OCI-LY3 (cell line): ENCODE data around the gene ADNP.
A peak's percentile ranks its signal among the peaks of the same experiment; 100 is the strongest.

Source experiments
- H2AFZ ChIP-seq: fragments of 200-600, 300-600 bp; shearing (Covaris generic); 2 replicates; pipeline ENCODE4 v1.6.0; 2014; ENCODE audit warnings: antibody characterized with exemption, low read depth, low read length
- H3K27ac ChIP-seq: fragments of 200-600, 300-600 bp; sonication (generic); 2 replicates; pipeline ENCODE4 v1.5.1; 2014; ENCODE audit warnings: mild to moderate bottlenecking, low read length, moderate library complexity, mixed read lengths
- H3K27me3 ChIP-seq: fragments of 200-600, 300-600 bp; sonication (generic); 2 replicates; pipeline ENCODE4 v1.6.1; 2014; ENCODE audit warnings: low read depth, low read length, mixed read lengths
- H3K36me3 ChIP-seq: fragments of 200-600, 300-600 bp; sonication (generic); replicated peaks from 2 replicates; pipeline ENCODE3; 2014; ENCODE audit warnings: low read depth, low read length, mixed read lengths
- H3K4me1 ChIP-seq: fragments of 300-600, 200-600 bp; sonication (generic); 2 replicates; pipeline ENCODE4 v1.6.1; 2014; ENCODE audit warnings: low read length, mixed read lengths
- H3K4me2 ChIP-seq: fragments of 200-600, 300-600 bp; sonication (generic); 2 replicates; pipeline ENCODE4 v1.6.1; 2014; ENCODE audit warnings: low read length, mixed read lengths
- H3K4me3 ChIP-seq: fragments of 300-600, 200-600 bp; sonication (generic); 2 replicates; pipeline ENCODE4 v1.5.1; 2014; ENCODE audit warnings: antibody characterized with exemption, mild to moderate bottlenecking, low read length, moderate library complexity
- H3K79me2 ChIP-seq: fragments of 300-600, 200-600 bp; shearing (Covaris generic); 2 replicates; pipeline ENCODE4 v1.6.1; 2014; ENCODE audit warnings: mild to moderate bottlenecking, low read length, mixed read lengths
- H3K9ac ChIP-seq: fragments of 300-600, 200-600 bp; shearing (Covaris generic); 2 replicates; pipeline ENCODE4 v1.6.0; 2014; ENCODE audit warnings: mild to moderate bottlenecking, low read length, moderate library complexity
- H3K9me3 ChIP-seq: fragments of 200-600, 300-600 bp; shearing (Covaris generic); 2 replicates; pipeline ENCODE4 v1.6.1; 2014; ENCODE audit warnings: low read length, mixed read lengths; ENCODE audit not compliant: insufficient read depth
- H4K20me1 ChIP-seq: fragments of 200-600, 300-600 bp; sonication (generic); 2 replicates; pipeline ENCODE4 v1.6.1; 2016; ENCODE audit warnings: low read length, mixed read lengths; ENCODE audit not compliant: insufficient read depth
- CTCF ChIP-seq: fragments of 200-600, 300-600 bp; sonication (generic); IDR thresholded peaks from 2 replicates; pipeline ENCODE4 v1.5.1; 2014; ENCODE audit warnings: antibody characterized with exemption, low read length, low read depth
- EZH2phosphoT487 ChIP-seq: fragments of 200-600 bp; shearing (Covaris generic); IDR thresholded peaks from 2 replicates; pipeline ENCODE4 v1.6.1; 2018; ENCODE audit warnings: antibody characterized with exemption, mixed run types, low read depth

ADNP gene

GRCh38 chr20:50845566-50846215, 85.5 kb downstream of the ADNP start:
- peaks cover 53% of the 10 kb centered on the region for H3K4me1 ChIP-seq

GRCh38 chr20:50844430-50845100, 86.7 kb downstream of the ADNP start:
- Histone ChIP-seq H3K27me3 (no peaks in the 10 kb centered on the region), H3K9ac (peak overlapping the region; percentile 16; the same call in 1 of the 2 replicates), H3K4me3 (peak overlapping the region; percentile 46), H3K27ac (peak overlapping the region; percentile 34), H3K9me3 (no peaks in the 10 kb centered on the region), H4K20me1 (no peaks in the 10 kb centered on the region), H2AFZ (no peak overlapping the region), H3K79me2 (no peaks in the 10 kb centered on the region), H3K4me2 (peak overlapping the region; percentile 72), H3K36me3 (no peaks in the 10 kb centered on the region), H3K4me1 (peaks cover 50% of the 10 kb centered on the region)
- no peak for TF ChIP-seq EZH2phosphoT487
- peak; percentile 15 for TF ChIP-seq CTCF

More at GRCh38 chr20:50845566-50846215, 85.5 kb downstream of the ADNP start:
- H3K27ac ChIP-seq, result no peak overlapping the region
- no peaks in the 10 kb centered on the region for H3K27me3 ChIP-seq
- no peaks in the 10 kb centered on the region for H3K79me2 ChIP-seq
- no peaks in the 10 kb centered on the region for H4K20me1 ChIP-seq
- H3K36me3 ChIP-seq, result no peaks in the 10 kb centered on the region
- H3K4me3 ChIP-seq, result no peak overlapping the region
- peak overlapping the region; percentile 72 for H3K4me2 ChIP-seq
- peak overlapping the region; percentile 16; the same call in 1 of the 2 replicates for H3K9ac ChIP-seq
- no peak overlapping the region for H2AFZ ChIP-seq
- H3K9me3 ChIP-seq, result no peaks in the 10 kb centered on the region
- TF ChIP-seq EZH2phosphoT487, result no peak
- TF ChIP-seq CTCF, result no peak

GRCh38 chr20:50843331-50844276, 87.6 kb downstream of the ADNP start:
- H2AFZ ChIP-seq, result no peak overlapping the region
- no peaks in the 10 kb centered on the region for H3K27me3 ChIP-seq
- H3K79me2 ChIP-seq, result no peaks in the 10 kb centered on the region
- H3K4me1 ChIP-seq, result peaks cover 40% of the 10 kb centered on the region
- H4K20me1 ChIP-seq, result no peaks in the 10 kb centered on the region
- peak overlapping the region; percentile 72; the same call in 1 of the 2 replicates for H3K4me2 ChIP-seq
- H3K9me3 ChIP-seq, result no peaks in the 10 kb centered on the region
- no peak overlapping the region for H3K9ac ChIP-seq
- TF ChIP-seq EZH2phosphoT487 (no peak), CTCF (no peak)
- no peaks in the 10 kb centered on the region for H3K36me3 ChIP-seq
- H3K4me3 ChIP-seq, result no peak overlapping the region
- H3K27ac ChIP-seq, result peak overlapping the region; percentile 18; the same call in 1 of the 2 replicates
